ENCODE results near the gene EPS8. TPM values are rescaled to one million over a fixed set of nuclear protein-coding genes. Genes with fewer than 3 reads are reported as not detected.

EPS8 gene
- total RNA-seq, 4 donors from 2014 or later = 93.7 to 173 (median 109) TPM

DNA sequence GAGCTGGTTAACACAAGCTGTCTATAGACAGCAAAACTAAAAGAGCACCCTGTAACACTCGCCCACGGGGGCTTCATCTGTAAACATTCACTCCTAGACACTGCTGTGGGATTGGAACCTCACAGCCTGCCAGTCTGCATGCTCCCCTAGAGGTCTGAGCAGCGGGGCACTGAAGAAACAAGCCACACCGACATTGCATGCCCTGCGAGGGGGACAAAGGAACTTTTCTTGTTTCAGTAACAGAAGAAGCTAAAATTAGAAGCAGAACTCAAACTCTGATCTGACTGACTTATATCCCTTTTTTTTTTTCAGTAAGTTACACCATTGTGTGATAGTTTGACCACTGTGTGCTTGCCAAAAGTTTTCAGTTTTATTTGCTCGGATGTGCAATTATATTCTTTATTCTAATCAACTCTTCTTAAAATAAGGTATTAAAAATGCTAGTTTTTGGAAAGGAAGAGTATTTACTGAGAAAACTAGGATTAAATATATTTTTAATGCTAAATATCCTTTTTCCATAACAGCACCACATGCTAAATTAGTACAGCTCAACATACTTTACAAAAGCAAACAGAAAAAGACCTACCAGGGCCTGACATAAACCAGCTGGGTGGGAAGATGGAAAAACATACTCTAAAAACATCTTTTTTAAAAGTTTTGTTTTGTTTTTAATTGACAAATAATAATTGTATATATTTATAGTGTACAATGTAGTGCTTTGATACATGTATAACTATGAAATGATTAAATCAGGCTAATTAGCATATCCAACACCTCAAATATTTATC is 100.2 kb downstream of the EPS8 start:
- H3K27me3 ChIP-seq = no peaks in the 10 kb centered on the region
- DNase-seq = no peak
- intact Hi-C loops (cut with DNase I; ENCODE audit: low total_unique reads) = no loop called here
- H3K27ac ChIP-seq = peak overlapping the region; percentile 56 to 74
- no peaks in the 10 kb centered on the region for H3K9me3 ChIP-seq
- no peak for TF ChIP-seq CTCF (IDR thresholded peaks at IDR 0.05)
- TF ChIP-seq POLR2A (IDR thresholded peaks at IDR 0.05) = no peak
- no peaks in the 10 kb centered on the region for H3K36me3 ChIP-seq
- H3K4me1 ChIP-seq = no peaks in the 10 kb centered on the region
- H3K4me3 ChIP-seq = peak overlapping the region in 1 of 2 donors; percentile 0

DNA sequence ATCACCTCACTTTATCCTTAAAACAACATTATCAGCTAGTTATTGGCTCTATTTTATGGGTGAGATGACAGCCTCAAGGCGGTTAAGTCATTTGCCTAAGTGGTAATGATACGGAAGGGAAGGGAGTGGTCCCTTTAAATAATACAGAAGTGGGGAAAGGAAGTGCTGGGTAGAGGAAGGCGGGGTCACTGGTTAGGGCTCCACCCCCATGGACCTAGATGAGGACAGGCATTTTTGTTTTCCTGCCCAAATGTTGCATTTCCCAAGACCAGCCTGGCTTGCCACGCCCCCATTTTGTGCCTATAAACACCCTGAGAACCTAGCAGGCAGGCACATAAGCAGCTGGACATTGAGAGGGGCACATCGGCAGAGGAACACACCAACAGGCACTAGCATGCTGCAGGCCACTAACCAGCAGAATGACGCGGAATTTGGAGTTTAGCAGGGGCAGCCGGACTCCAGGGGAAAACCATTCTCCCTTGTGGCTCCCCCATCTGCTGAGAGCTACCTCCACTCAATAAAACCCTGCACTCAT is 100.9 kb downstream of the EPS8 start:
- TF ChIP-seq CTCF (IDR thresholded peaks at IDR 0.05) = no peak
- no peak for TF ChIP-seq POLR2A (IDR thresholded peaks at IDR 0.05)
- H3K4me1 ChIP-seq = no peaks in the 10 kb centered on the region
- H3K27ac ChIP-seq = peak overlapping the region; percentile 56 to 74
- no peak for DNase-seq
- intact Hi-C loops (cut with DNase I; ENCODE audit: low total_unique reads) = no loop called here
- no peaks in the 10 kb centered on the region for H3K27me3 ChIP-seq
- H3K9me3 ChIP-seq = no peaks in the 10 kb centered on the region
- H3K4me3 ChIP-seq = peak overlapping the region in 1 of 2 donors; percentile 0
- no peaks in the 10 kb centered on the region for H3K36me3 ChIP-seq

DNA sequence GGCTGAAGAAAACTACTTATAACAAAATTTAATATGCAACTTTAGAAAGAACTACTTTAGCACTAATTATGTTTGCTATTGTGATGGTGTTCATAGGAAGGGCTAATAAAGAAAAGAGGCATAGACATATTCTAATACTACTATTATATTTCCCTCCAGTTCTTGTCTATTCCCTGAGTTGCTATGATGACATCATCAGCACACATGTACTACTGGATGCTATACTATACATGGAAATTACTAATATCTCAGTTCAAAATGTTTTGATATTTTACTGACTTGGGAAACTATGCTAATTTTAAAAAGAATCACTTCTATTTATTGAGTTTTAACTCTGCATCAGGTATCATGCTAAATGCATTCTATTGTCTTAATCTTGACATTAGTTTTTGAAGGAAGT is 101.6 kb downstream of the EPS8 start:
- no peaks in the 10 kb centered on the region for H3K27me3 ChIP-seq
- intact Hi-C loops (cut with DNase I; ENCODE audit: low total_unique reads) = no loop called here
- TF ChIP-seq POLR2A (IDR thresholded peaks at IDR 0.05) (no peak), CTCF (IDR thresholded peaks at IDR 0.05) (no peak)
- H3K27ac ChIP-seq = peak overlapping the region; percentile 56 to 74
- no peaks in the 10 kb centered on the region for H3K36me3 ChIP-seq
- no peaks in the 10 kb centered on the region for H3K4me1 ChIP-seq
- H3K4me3 ChIP-seq = no peak overlapping the region
- H3K9me3 ChIP-seq = no peaks in the 10 kb centered on the region
- no peak for DNase-seq

DNA sequence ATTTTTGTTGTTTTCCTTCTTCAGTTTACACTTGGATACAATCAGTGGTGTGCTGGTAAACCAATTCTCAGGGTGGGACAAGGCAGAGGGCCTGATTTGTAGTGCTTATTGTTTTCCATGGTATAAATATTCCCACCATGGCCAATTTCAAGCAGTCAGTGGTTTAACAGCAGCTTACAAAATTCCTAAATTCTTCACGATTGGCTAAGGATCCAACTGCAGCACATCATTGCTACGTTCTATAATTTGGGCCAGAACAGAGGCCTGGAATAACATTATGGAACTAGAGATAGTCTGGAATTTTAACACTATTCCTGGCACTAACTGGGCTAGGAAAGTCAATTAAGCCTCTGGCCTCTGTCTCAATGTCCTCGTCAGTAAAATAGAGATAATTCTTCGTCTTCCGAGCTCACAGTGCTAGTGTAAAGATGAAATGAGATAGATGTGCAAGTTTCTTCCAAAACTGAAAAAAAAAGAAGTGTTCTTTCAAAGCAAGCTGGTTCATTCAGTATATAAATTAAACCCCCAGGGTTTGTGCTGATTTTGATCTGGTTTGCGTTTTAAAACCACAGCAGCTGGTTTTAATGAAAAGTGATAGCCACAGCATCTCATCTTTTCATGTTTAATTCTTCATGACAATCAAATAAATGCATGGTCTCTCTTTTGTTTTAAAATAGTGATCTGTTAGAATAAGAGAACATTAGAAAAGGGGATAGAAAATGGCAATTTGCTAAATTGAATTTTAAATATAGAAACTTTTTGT is 104.1 kb downstream of the EPS8 start:
- H3K27ac ChIP-seq = no peak overlapping the region
- no peaks in the 10 kb centered on the region for H3K9me3 ChIP-seq
- H3K4me1 ChIP-seq = peaks cover 0 to 4% of the 10 kb centered on the region in 2 donors
- DNase-seq = no peak
- no peak for TF ChIP-seq POLR2A (IDR thresholded peaks at IDR 0.05)
- H3K4me3 ChIP-seq = no peak overlapping the region
- intact Hi-C loops (cut with DNase I; ENCODE audit: low total_unique reads) = no loop called here
- no peaks in the 10 kb centered on the region for H3K36me3 ChIP-seq
- no peaks in the 10 kb centered on the region for H3K27me3 ChIP-seq

GRCh38 chr12:15682826-15683225 is 106.4 kb downstream of the EPS8 start:
- Histone ChIP-seq H3K27me3 (no peaks in the 10 kb centered on the region), H3K4me1 (peaks cover 0 to 4% of the 10 kb centered on the region in 2 donors), H3K4me3 (no peak overlapping the region), H3K36me3 (no peaks in the 10 kb centered on the region), H3K9me3 (no peaks in the 10 kb centered on the region), H3K27ac (no peak overlapping the region)
- DNase-seq = no peak
- intact Hi-C loops (cut with DNase I; ENCODE audit: low total_unique reads) = no loop called here
- TF ChIP-seq CTCF (IDR thresholded peaks at IDR 0.05) = no peak
- TF ChIP-seq POLR2A (IDR thresholded peaks at IDR 0.05) = no peak
